Skeletal muscle tissue (tissue), 4 donors: Measurements from ENCODE around the gene MUC21. TPM values are rescaled to one million over a fixed set of nuclear protein-coding genes. Genes with fewer than 3 reads are reported as not detected.
"Not testable (repeated sequence)": the region's sequence is repeated elsewhere in the genome, so short reads cannot be mapped to it uniquely, and the experiment has no call there.

ENCODE experiments used
- H3K27ac ChIP-seq: one replicate; pipeline ENCODE4 v1.7.0; 2013; ENCODE audit warnings: mild to moderate bottlenecking, low read depth, low read length, inconsistent platforms
- H3K27me3 ChIP-seq, 3 donors: one replicate each; pipeline ENCODE4 v1.7.0; 2013; ENCODE audit warnings: low read length in 3 of 3; ENCODE audit not compliant: control insufficient read depth in 3 of 3, insufficient read depth in 3 of 3
- H3K36me3 ChIP-seq, 3 donors: one replicate each; pipeline ENCODE4 v1.7.0; 2013; ENCODE audit warnings: low read length in 3 of 3; ENCODE audit not compliant: control insufficient read depth in 3 of 3, insufficient read depth in 3 of 3
- H3K4me1 ChIP-seq, 3 donors: one replicate each; pipeline ENCODE4 v1.7.0; 2013; ENCODE audit warnings: low read length in 3 of 3, mild to moderate bottlenecking in 3 of 3; ENCODE audit not compliant: control insufficient read depth in 3 of 3, insufficient read depth in 3 of 3
- H3K4me3 ChIP-seq, 3 donors: one replicate each; pipeline ENCODE4 v1.7.0; 2013; ENCODE audit warnings: low read length in 3 of 3
- H3K9ac ChIP-seq, 3 donors: one replicate each; pipeline ENCODE4 v1.7.0; 2013; ENCODE audit warnings: low read length in 3 of 3, mild to moderate bottlenecking in 3 of 3, moderate library complexity in 2 of 3, low read depth in 1 of 3
- H3K9me3 ChIP-seq, 3 donors: one replicate each; pipeline ENCODE4 v1.7.0; 2013; ENCODE audit warnings: low read length in 3 of 3; ENCODE audit not compliant: control insufficient read depth in 3 of 3
- total RNA-seq: library from RNA; depleted of rRNA; stranded (reverse); fragments of >200 nt; gene quantifications from one replicate; pipeline ENCODE4 v1.2.3, GENCODE V29; 2014
- donor health status: Osteomylitis.

The MUC21 gene
- total RNA-seq, 1 donor from 2014 or later, result not detected

GRCh38 chr6:30987304-30987703 is 3.8 kb downstream of the MUC21 start:
- Histone ChIP-seq H3K9me3 (no peaks in the 10 kb centered on the region), H3K4me1 (peaks cover 4 to 6% (median 5%) of the 10 kb centered on the region in 3 donors), H3K27ac (no peak overlapping the region), H3K27me3 (peaks cover 2 to 3% (median 2%) of the 10 kb centered on the region in 3 donors), H3K9ac (no peak overlapping the region), H3K36me3 (no peaks in the 10 kb centered on the region), H3K4me3 (no peak overlapping the region)

DNA sequence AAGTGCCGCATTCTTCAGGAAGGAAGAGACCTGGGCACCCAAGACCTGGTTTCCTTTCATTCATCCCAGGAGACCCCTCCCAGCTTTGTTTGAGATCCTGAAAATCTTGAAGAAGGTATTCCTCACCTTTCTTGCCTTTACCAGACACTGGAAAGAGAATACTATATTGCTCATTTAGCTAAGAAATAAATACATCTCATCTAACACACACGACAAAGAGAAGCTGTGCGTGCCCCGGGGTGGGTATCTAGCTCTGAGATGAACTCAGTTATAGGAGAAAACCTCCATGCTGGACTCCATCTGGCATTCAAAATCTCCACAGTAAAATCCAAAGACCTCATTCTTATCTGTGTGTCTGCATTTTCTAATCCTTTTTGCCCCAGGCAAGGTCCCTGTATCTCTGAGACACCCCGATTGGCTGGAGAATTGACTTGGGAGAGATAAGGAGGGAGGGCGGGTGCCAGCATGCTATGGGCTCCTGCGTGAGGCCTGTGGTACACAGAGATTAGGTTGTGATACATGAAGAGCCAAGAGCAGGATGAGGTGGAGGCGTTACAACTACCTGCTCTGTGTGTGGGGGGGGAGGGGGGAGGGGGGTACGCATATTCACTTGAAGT is 4.8 kb downstream of the MUC21 start:
- H3K4me1 ChIP-seq, result peaks cover 0 to 4% (median 0%) of the 10 kb centered on the region in 3 donors
- H3K9me3 ChIP-seq, result no peaks in the 10 kb centered on the region
- H3K27me3 ChIP-seq, result peaks cover 2 to 3% (median 2%) of the 10 kb centered on the region in 3 donors
- no peak overlapping the region for H3K4me3 ChIP-seq
- no peak overlapping the region for H3K27ac ChIP-seq
- no peaks in the 10 kb centered on the region for H3K36me3 ChIP-seq
- no peak overlapping the region for H3K9ac ChIP-seq

- Histone ChIP-seq H3K4me1 (peaks cover 0 to 4% (median 0%) of the 10 kb centered on the region in 3 donors), H3K36me3 (no peaks in the 10 kb centered on the region), H3K9me3 (no peaks in the 10 kb centered on the region), H3K4me3 (no peak overlapping the region), H3K27ac (no peak overlapping the region), H3K9ac (no peak overlapping the region), H3K27me3 (peaks cover 2 to 3% (median 2%) of the 10 kb centered on the region in 3 donors)
Observed at GRCh38 chr6:30990422-30991086, 7.0 kb downstream of the MUC21 start.

DNA sequence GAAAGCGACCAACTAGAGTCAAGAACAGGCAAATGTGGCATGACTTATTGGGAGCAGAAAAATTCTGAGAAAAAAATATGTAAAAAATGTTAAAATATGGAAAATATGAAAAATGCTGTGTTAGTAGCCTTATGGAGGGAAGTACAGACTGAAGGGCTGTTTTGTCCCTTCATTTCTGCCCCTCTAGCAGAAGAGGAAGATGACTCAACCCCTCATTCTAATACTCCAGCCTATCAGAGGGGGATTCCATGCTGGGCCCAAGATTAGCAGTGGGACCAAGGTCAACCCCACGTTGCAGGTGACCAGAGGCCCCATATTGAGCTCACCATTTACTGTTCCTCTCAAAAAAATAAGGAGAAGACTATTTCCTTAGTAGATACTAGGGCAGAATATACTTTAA is 8.4 kb downstream of the MUC21 start:
- Histone ChIP-seq H3K9ac (no peak overlapping the region), H3K27ac (no peak overlapping the region), H3K36me3 (no peaks in the 10 kb centered on the region), H3K9me3 (no peaks in the 10 kb centered on the region), H3K4me3 (no peak overlapping the region), H3K4me1 (peaks cover 0 to 4% (median 0%) of the 10 kb centered on the region in 3 donors), H3K27me3 (peaks cover 0 to 3% (median 0%) of the 10 kb centered on the region in 3 donors)

DNA sequence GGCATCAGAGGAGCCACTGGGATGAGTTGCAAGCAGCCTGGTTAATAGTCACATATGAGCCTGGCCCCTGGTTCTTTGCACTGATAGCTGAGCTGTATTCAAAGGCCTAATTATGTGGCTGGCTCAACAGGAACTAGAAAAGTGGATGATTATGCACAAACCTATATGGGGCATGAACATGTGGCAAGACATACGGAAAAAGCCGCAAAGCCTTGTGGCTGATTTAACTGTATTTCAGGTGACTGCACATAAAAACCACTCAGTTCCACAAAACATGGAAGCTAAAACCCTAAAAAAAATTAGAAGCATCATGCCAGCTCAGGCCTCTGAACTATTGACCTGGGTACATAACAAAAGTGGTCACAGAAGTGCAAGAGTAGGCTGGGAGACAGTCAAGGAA is 13.8 kb downstream of the MUC21 start:
- H3K4me3 ChIP-seq, result no peak overlapping the region
- H3K9ac ChIP-seq, result no peak overlapping the region
- H3K4me1 ChIP-seq, result peaks cover 0 to 4% (median 3%) of the 10 kb centered on the region in 3 donors
- no peak overlapping the region for H3K27ac ChIP-seq
- no peaks in the 10 kb centered on the region for H3K36me3 ChIP-seq
- H3K27me3 ChIP-seq, result peaks cover 0 to 3% (median 0%) of the 10 kb centered on the region in 3 donors
- H3K9me3 ChIP-seq, result no peaks in the 10 kb centered on the region

DNA sequence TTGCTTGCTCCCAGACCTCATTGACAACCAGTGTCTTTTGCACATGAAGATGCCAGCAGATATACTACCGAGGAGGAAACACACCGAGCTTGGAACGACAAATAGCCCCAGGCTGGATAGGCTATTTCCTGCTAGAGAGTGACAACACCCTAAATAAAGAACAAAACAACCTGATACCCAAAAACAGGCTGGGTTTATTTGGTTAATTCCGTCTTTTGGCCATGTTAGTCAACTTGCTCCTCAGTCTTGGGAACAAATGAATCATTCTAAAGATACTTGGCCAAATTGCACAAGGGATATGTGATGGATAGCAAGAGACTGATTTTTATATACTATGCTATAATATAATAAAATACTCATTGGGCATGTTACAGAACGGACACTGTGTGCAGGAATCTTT is 15.3 kb downstream of the MUC21 start:
- Histone ChIP-seq H3K9me3 (no peaks in the 10 kb centered on the region), H3K27me3 (peaks cover 0 to 3% (median 0%) of the 10 kb centered on the region in 3 donors), H3K27ac (no peak overlapping the region), H3K36me3 (no peaks in the 10 kb centered on the region), H3K9ac (no peak overlapping the region), H3K4me1 (peaks cover 0 to 4% (median 3%) of the 10 kb centered on the region in 3 donors), H3K4me3 (no peak overlapping the region)

DNA sequence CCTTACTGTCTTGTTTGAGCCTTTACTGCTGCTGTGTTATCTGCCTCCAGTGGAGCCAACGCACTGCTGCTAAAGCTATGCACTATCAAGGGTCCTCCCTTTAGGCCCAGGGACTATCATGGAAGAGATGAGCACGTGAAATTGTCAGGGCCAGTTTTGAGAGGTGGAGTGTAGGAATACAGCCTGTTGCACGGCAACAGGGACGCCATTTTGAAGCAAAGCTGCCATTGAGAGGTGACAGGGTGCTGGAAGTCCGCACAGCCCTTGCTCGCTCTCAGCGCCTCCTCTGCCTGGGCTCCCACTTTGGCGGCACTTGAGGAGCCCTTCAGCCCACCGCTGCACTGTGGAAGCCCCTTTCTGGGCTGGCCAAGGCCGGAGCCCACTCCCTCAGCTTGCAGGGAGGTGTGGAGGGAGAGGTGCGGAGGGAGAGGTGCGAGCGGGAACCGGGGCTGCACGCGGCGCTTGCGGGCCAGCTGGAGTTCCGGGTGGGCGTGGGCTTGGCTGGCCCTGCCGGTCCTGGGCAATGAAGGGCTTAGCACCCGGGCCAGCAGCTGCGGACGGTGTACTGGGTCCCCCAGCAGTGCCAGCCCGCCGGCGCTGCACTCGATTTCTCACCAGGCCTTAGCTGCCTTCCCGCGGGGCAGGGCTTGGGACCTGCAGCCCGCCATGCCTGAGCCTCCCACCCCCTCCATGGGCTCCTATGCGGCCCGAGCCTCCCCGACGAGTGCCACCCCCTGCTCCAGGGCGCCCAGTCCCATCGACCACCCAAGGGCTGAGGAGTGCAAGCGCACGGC is 16.7 kb downstream of the MUC21 start:
- not testable (repeated sequence) for H3K9ac ChIP-seq, H3K27ac ChIP-seq, H3K36me3 ChIP-seq, H3K4me3 ChIP-seq, H3K27me3 ChIP-seq, H3K9me3 ChIP-seq
- H3K4me1 ChIP-seq, result peaks cover 4 to 11% (median 9%) of the 10 kb centered on the region in 3 donors

- H3K36me3 ChIP-seq, result no peaks in the 10 kb centered on the region
- H3K9me3 ChIP-seq, result no peaks in the 10 kb centered on the region
- no peak overlapping the region for H3K27ac ChIP-seq
- peaks cover 4 to 17% (median 9%) of the 10 kb centered on the region in 3 donors for H3K4me1 ChIP-seq
- H3K27me3 ChIP-seq, result peaks cover 0 to 3% (median 0%) of the 10 kb centered on the region in 3 donors
- no peak overlapping the region for H3K9ac ChIP-seq
- H3K4me3 ChIP-seq, result no peak overlapping the region
Observed at GRCh38 chr6:31001281-31001888, 17.9 kb downstream of the MUC21 start.

GRCh38 chr6:31002471-31002870 is 19.0 kb downstream of the MUC21 start:
- Histone ChIP-seq H3K9me3 (no peaks in the 10 kb centered on the region), H3K27ac (no peak overlapping the region), H3K9ac (no peak overlapping the region), H3K4me3 (no peak overlapping the region), H3K27me3 (no peaks in the 10 kb centered on the region), H3K36me3 (no peaks in the 10 kb centered on the region), H3K4me1 (peaks cover 4 to 17% (median 9%) of the 10 kb centered on the region in 3 donors)
